Measurements from ENCODE around the gene TBC1D22B. TPM values are rescaled to one million over a fixed set of nuclear protein-coding genes. Genes with fewer than 3 reads are reported as not detected.
A peak's percentile ranks its signal among the peaks of the same experiment; 100 is the strongest.

Gene TBC1D22B
- total and polyA plus RNA-seq, 2 of the 13 experiments (the other 11 are each of a cell fraction or from before 2014, with no cell fraction given) = 9.7 to 12.9 TPM

- TF ChIP-seq ZNF407 (CRISPR knock-in tag; IDR thresholded peaks at IDR 0.05; ENCODE audit: not compliant biosample characterization) = peak; percentile 63
- peak; percentile 37; the same call in 1 of the 2 replicates for TF ChIP-seq PPARG (CRISPR knock-in tag; conservative IDR thresholded peaks at IDR 0.05)
- peak; percentile 18; the same call in 1 of the 2 replicates for TF ChIP-seq CTCF (CRISPR knock-in tag; IDR thresholded peaks at IDR 0.05)
- TF ChIP-seq MXD4 (CRISPR knock-in tag; IDR thresholded peaks at IDR 0.05) = peak; percentile 69; the same call in 1 of the 2 replicates
- peak; percentile 23; the same call in 1 of the 2 replicates for TF ChIP-seq ZBTB49 (CRISPR knock-in tag; IDR thresholded peaks at IDR 0.05; ENCODE audit: borderline replicate concordance)
- TF ChIP-seq ZNF549 (CRISPR knock-in tag; IDR thresholded peaks at IDR 0.05) = no peak
- TF ChIP-seq ZNF276 (CRISPR knock-in tag; IDR thresholded peaks at IDR 0.05; ENCODE audit: low read depth) = no peak
- peak; percentile 87 for TF ChIP-seq ZBTB38 (CRISPR knock-in tag; IDR thresholded peaks at IDR 0.05)
- TF ChIP-seq DPF2 (CRISPR knock-in tag; IDR thresholded peaks at IDR 0.05; ENCODE audit: borderline replicate concordance, low read depth) = no peak
- no peak for TF ChIP-seq CCAR2 (optimal IDR thresholded peaks at IDR 0.05; ENCODE audit: low read depth, low read length)
- TF ChIP-seq CREB1 (IDR thresholded peaks at IDR 0.05) = peak; percentile 96
- peak; percentile 99 for TF ChIP-seq CREB1 (CRISPR knock-in tag; IDR thresholded peaks at IDR 0.05)
- TF ChIP-seq MBD4 (IDR thresholded peaks at IDR 0.05; ENCODE audit: borderline replicate concordance, low read length) = no peak
- TF ChIP-seq HOXA5 (CRISPR knock-in tag; IDR thresholded peaks at IDR 0.05) = peak; percentile 74; the same call in 1 of the 2 replicates
These were observed at the start of gene TBC1D22B, which contains the start of gene TMEM217 (continued) for GRCh38 chr6:37257634-37258404.

All from HepG2 (cell line).